H1 (cell line): ENCODE data around the gene C1orf52.

Experiments used
- ATF3 ChIP-seq: IDR thresholded peaks from 2 replicates; pipeline ENCODE4 v1.6.1; 2011; ENCODE audit warnings: low read depth, mild to moderate bottlenecking, low read length; ENCODE audit not compliant: insufficient read depth
- CBX8 ChIP-seq: fragments of 300-800, 300-1000 bp; sonication (generic); IDR thresholded peaks from 2 replicates; pipeline ENCODE4 v1.7.1; 2016; ENCODE audit warnings: low read depth, low read length, borderline replicate concordance
- EP300 ChIP-seq, 2 experiments: IDR thresholded peaks; 1 replicate in 1 of 2; 2 replicates in 1 of 2; pipeline ENCODE4 v1.6.1; 2011 to 2012; ENCODE audit warnings: low read depth in 2 of 2, low read length in 2 of 2, mild to moderate bottlenecking in 2 of 2, borderline replicate concordance in 1 of 2, inconsistent platforms in 1 of 2, moderate library complexity in 1 of 2
- HDAC2 ChIP-seq, 2 experiments: fragments of 300-600 bp in 1 of 2; sonication (generic) in 1 of 2; IDR thresholded peaks; 2 replicates each; pipeline ENCODE4 v1.6.1; 2011 to 2012; ENCODE audit warnings: low read depth in 2 of 2, low read length in 2 of 2, mild to moderate bottlenecking in 2 of 2, moderate library complexity in 2 of 2, borderline replicate concordance in 1 of 2, inconsistent platforms in 1 of 2
- HDAC6 ChIP-seq: IDR thresholded peaks from one replicate; pipeline ENCODE4 v1.7.1; 2012; ENCODE audit warnings: low read depth, mild to moderate bottlenecking, inconsistent platforms, low read length, moderate library complexity
- POLR2A ChIP-seq, 2 experiments: IDR thresholded peaks; 1 replicate in 1 of 2; 2 replicates in 1 of 2; pipeline ENCODE4 v1.6.1; 2011; ENCODE audit warnings: low read depth in 2 of 2, low read length in 2 of 2, mild to moderate bottlenecking in 2 of 2; ENCODE audit errors: control extremely low read depth in 1 of 2
- RBBP5 ChIP-seq: IDR thresholded peaks from 2 replicates; pipeline ENCODE4 v1.7.1; 2012; ENCODE audit warnings: low read depth, mild to moderate bottlenecking, inconsistent platforms, low read length, moderate library complexity, borderline replicate concordance
- RNF2 ChIP-seq: fragments of 200-900, 300-1000 bp; sonication (generic); IDR thresholded peaks from 2 replicates; pipeline ENCODE4 v1.7.1; 2016; ENCODE audit warnings: borderline replicate concordance, low read depth, mild to moderate bottlenecking, antibody characterized with exemption, low read length; ENCODE audit not compliant: poor library complexity, severe bottlenecking; ENCODE audit errors: missing control alignments
- SIRT6 ChIP-seq: IDR thresholded peaks from one replicate; pipeline ENCODE4 v1.7.1; 2012; ENCODE audit warnings: low read length, inconsistent platforms
- SP1 ChIP-seq: IDR thresholded peaks from 2 replicates; pipeline ENCODE4 v1.6.1; 2011; ENCODE audit warnings: low read depth, low read length
- SUZ12 ChIP-seq: fragments of 200-600 bp; sonication (generic); IDR thresholded peaks from 2 replicates; pipeline ENCODE4 v1.6.1; 2012; ENCODE audit warnings: mild to moderate bottlenecking, inconsistent platforms, low read length, moderate library complexity, mixed read lengths
- TAF7 ChIP-seq: optimal IDR thresholded peaks from 2 replicates; pipeline ENCODE3; 2011; ENCODE audit warnings: low read depth, mild to moderate bottlenecking, inconsistent platforms, low read length, moderate library complexity, borderline replicate concordance
- TF ChIP-seq, protein P1 (sequence below): IDR thresholded peaks from 2 replicates; pipeline ENCODE4 v1.6.1; 2012; ENCODE audit warnings: inconsistent platforms
- TF ChIP-seq, protein P2 (sequence below), 3 experiments: IDR thresholded peaks; 1 replicate in 2 of 3; 2 replicates in 1 of 3; pipeline versions ENCODE4 v1.5.1 to v1.6.1; 2011; ENCODE audit warnings: low read length in 3 of 3, mild to moderate bottlenecking in 3 of 3, inconsistent platforms in 2 of 3, low read depth in 1 of 3, moderate library complexity in 1 of 3; ENCODE audit not compliant: insufficient read depth in 1 of 3; ENCODE audit errors: control extremely low read depth in 1 of 3

DNA sequence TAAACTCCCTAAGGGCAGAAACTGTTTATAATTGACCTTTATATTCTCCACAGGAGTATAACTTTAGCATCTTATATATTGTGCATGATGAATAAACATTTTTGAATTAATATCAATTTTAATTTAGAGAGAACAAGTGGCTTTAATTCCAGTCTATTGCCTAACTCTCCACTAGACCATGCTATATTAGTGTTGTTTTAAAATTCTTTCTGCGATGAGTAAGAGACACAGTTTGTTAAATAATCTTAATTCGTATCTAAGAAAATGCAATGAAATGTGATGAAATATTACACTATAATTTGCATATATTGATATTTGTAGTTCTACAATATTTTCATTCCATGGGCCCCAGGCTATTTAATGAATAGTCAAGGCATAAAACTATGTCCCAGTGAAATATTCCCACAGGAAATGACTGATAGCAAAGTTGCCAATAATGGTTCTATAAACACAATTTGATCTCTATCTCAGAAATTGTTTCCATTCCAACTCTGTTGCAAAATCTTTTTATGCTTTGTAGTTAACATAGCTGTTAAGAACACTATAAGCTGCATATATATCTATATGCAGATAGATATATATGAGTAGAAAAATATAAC, 55.8 kb downstream of the C1orf52 start:
- TF ChIP-seq, protein P1, sequence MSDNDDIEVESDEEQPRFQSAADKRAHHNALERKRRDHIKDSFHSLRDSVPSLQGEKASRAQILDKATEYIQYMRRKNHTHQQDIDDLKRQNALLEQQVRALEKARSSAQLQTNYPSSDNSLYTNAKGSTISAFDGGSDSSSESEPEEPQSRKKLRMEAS: no peak
- TF ChIP-seq, protein P2, sequence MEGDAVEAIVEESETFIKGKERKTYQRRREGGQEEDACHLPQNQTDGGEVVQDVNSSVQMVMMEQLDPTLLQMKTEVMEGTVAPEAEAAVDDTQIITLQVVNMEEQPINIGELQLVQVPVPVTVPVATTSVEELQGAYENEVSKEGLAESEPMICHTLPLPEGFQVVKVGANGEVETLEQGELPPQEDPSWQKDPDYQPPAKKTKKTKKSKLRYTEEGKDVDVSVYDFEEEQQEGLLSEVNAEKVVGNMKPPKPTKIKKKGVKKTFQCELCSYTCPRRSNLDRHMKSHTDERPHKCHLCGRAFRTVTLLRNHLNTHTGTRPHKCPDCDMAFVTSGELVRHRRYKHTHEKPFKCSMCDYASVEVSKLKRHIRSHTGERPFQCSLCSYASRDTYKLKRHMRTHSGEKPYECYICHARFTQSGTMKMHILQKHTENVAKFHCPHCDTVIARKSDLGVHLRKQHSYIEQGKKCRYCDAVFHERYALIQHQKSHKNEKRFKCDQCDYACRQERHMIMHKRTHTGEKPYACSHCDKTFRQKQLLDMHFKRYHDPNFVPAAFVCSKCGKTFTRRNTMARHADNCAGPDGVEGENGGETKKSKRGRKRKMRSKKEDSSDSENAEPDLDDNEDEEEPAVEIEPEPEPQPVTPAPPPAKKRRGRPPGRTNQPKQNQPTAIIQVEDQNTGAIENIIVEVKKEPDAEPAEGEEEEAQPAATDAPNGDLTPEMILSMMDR (IDR thresholded peaks at IDR 0.05; ENCODE audit: control extremely low read depth in 1 of 3, insufficient read depth in 1 of 3, low read depth in 1 of 3, low read length in 3 of 3): no peak
- no peak for TF ChIP-seq POLR2A (IDR thresholded peaks at IDR 0.05; ENCODE audit: control extremely low read depth in 1 of 2, low read depth in 2 of 2, low read length in 2 of 2)
- no peak for TF ChIP-seq HDAC2 (IDR thresholded peaks at IDR 0.05; ENCODE audit: borderline replicate concordance in 1 of 2, low read depth in 2 of 2, low read length in 2 of 2)
- no peak for TF ChIP-seq TAF7
- TF ChIP-seq SP1: no peak
- TF ChIP-seq ATF3: no peak
- TF ChIP-seq RBBP5: no peak
- no peak for TF ChIP-seq EP300 (IDR thresholded peaks at IDR 0.05; ENCODE audit: borderline replicate concordance in 1 of 2, low read depth in 2 of 2, low read length in 2 of 2)
- no peak for TF ChIP-seq SIRT6
- TF ChIP-seq RNF2: no peak
- TF ChIP-seq HDAC6: no peak
- TF ChIP-seq CBX8: no peak
- TF ChIP-seq SUZ12: no peak
